SK-N-SH (cell line): Measurements from ENCODE around the gene CUX1. TPM values are rescaled to one million over a fixed set of nuclear protein-coding genes. Genes with fewer than 3 reads are reported as not detected.

Source experiments
- CTCF ChIA-PET: fragments of 300-600, 350-600 bp; formaldehyde crosslinking; extraction: SDS; loops from one replicate; lab custom pipeline; 2021; lab: Yijun Ruan, JAX
- POLR2A ChIA-PET: fragments of 350-600 bp; sonication (Branson Sonifier 250); formaldehyde crosslinking; extraction: SDS; loops from one replicate; lab custom pipeline; 2020; ENCODE audit warnings: antibody characterized with exemption, inconsistent platforms; lab: Yijun Ruan, JAX
- DNase-seq: peaks from one replicate; pipeline ENCODE4 v3.0.0; 2012
- H2AFZ ChIP-seq: fragments of 200-600 bp; sonication (generic); 2 replicates; pipeline ENCODE4 v1.8.1; 2016; ENCODE audit warnings: antibody characterized with exemption, mild to moderate bottlenecking, low read depth
- H3F3A ChIP-seq: fragments of 200-600 bp; sonication (generic); replicated peaks from 2 replicates; pipeline ENCODE3; 2016; ENCODE audit warnings: antibody characterized with exemption, mild to moderate bottlenecking; ENCODE audit not compliant: insufficient read depth
- H3K27ac ChIP-seq, 2 experiments: fragments of 200-500 bp in 1 of 2; fragments of 200-600 bp in 1 of 2; sonication (Bioruptor generic) in 1 of 2; sonication (generic), shearing (Covaris generic) in 1 of 2; 2 replicates each; pipeline versions ENCODE4 v1.5.1 to v1.6.1; 2014 to 2016; ENCODE audit warnings: low read depth in 2 of 2, inconsistent platforms in 1 of 2, low read length in 1 of 2, mild to moderate bottlenecking in 1 of 2, mixed read lengths in 1 of 2
- H3K27me3 ChIP-seq: fragments of 200-600 bp; sonication (generic), shearing (Covaris generic); 2 replicates; pipeline ENCODE4 v1.6.1; 2016; ENCODE audit warnings: mixed run types; ENCODE audit not compliant: insufficient read depth
- H3K36me3 ChIP-seq, 2 experiments: fragments of 200-500 bp in 1 of 2; fragments of 200-600 bp in 1 of 2; sonication (Bioruptor generic) in 1 of 2; sonication (generic) in 1 of 2; replicated peaks in 1 of 2; 2 replicates each; pipeline versions ENCODE3 to v1.5.1; 2014 to 2016; ENCODE audit warnings: low read length in 1 of 2, mild to moderate bottlenecking in 1 of 2; ENCODE audit not compliant: insufficient read depth in 2 of 2, control insufficient read depth in 1 of 2
- H3K4me1 ChIP-seq, 2 experiments: fragments of 200-500 bp in 1 of 2; fragments of 200-600 bp in 1 of 2; sonication (Bioruptor generic) in 1 of 2; sonication (generic), shearing (Covaris generic) in 1 of 2; 2 replicates each; pipeline versions ENCODE4 v1.5.1 to v1.6.1; 2014 to 2016; ENCODE audit warnings: low read depth in 1 of 2, low read length in 1 of 2, mixed run types in 1 of 2; ENCODE audit not compliant: insufficient read depth in 2 of 2, control insufficient read depth in 1 of 2
- H3K4me2 ChIP-seq: fragments of 200-600 bp; sonication (generic), shearing (Covaris generic); 2 replicates; pipeline ENCODE4 v1.6.1; 2017; ENCODE audit warnings: mixed run types
- H3K4me3 ChIP-seq, 2 experiments: fragments of 200-500 bp in 1 of 2; fragments of 200-600 bp in 1 of 2; sonication (Bioruptor generic) in 1 of 2; sonication (generic), shearing (Covaris generic) in 1 of 2; 2 replicates each; pipeline versions ENCODE4 v1.5.1 to v1.8.1; 2014 to 2016; ENCODE audit warnings: low read depth in 2 of 2, inconsistent platforms in 1 of 2, low read length in 1 of 2, mild to moderate bottlenecking in 1 of 2, mixed read lengths in 1 of 2, moderate library complexity in 1 of 2
- H3K79me2 ChIP-seq: fragments of 200-600 bp; sonication (generic); 2 replicates; pipeline ENCODE4 v1.8.1; 2017; ENCODE audit warnings: mild to moderate bottlenecking; ENCODE audit not compliant: insufficient read depth
- H3K9ac ChIP-seq: fragments of 200-600 bp; sonication (generic); 2 replicates; pipeline ENCODE4 v1.6.1; 2017; ENCODE audit warnings: mixed run types
- H3K9me2 ChIP-seq: fragments of 200-600 bp; sonication (generic); 2 replicates; pipeline ENCODE4 v1.6.1; 2017; ENCODE audit warnings: mixed run types
- H3K9me3 ChIP-seq: fragments of 200-600 bp; sonication (generic); 2 replicates; pipeline ENCODE4 v1.6.1; 2017; ENCODE audit warnings: mixed run types, mild to moderate bottlenecking, moderate library complexity
- H4K20me1 ChIP-seq: fragments of 200-600 bp; sonication (generic); 2 replicates; pipeline ENCODE4 v1.6.1; 2017; ENCODE audit warnings: mild to moderate bottlenecking, mixed run types; ENCODE audit not compliant: insufficient read depth
- ELF1 ChIP-seq: IDR thresholded peaks from 2 replicates; pipeline ENCODE4 v1.4.0; 2012
- EZH2phosphoT487 ChIP-seq: fragments of 200-600 bp; sonication (generic); IDR thresholded peaks from 2 replicates; pipeline ENCODE4 v1.6.1; 2017; ENCODE audit warnings: low read depth, mixed run types, mild to moderate bottlenecking, antibody characterized with exemption, moderate library complexity, borderline replicate concordance
- GABPA ChIP-seq: IDR thresholded peaks from 2 replicates; pipeline ENCODE4 v1.4.0; 2012; ENCODE audit warnings: low read depth, mild to moderate bottlenecking
- GATA2 ChIP-seq: sonication (generic); formaldehyde crosslinking; IDR thresholded peaks from 2 replicates; pipeline ENCODE4 v1.5.0; 2020; ENCODE audit warnings: mild to moderate bottlenecking, missing genetic modification reagents
- JUND ChIP-seq: IDR thresholded peaks from 2 replicates; pipeline ENCODE4 v1.4.0; 2012
- MEF2A ChIP-seq: IDR thresholded peaks from 2 replicates; pipeline ENCODE4 v1.4.0; 2012; ENCODE audit warnings: low read depth, borderline replicate concordance
- MXI1 ChIP-seq: IDR thresholded peaks from 2 replicates; pipeline ENCODE4 v1.6.1; 2012; ENCODE audit warnings: mild to moderate bottlenecking, low read depth, low read length, improper control_type of control experiment
- NRF1 ChIP-seq: IDR thresholded peaks from 2 replicates; pipeline ENCODE4 v1.6.1; 2012; ENCODE audit warnings: low read depth, mild to moderate bottlenecking, low read length
- POLR2AphosphoS5 ChIP-seq: IDR thresholded peaks from 2 replicates; pipeline ENCODE4 v1.6.1; 2012; ENCODE audit warnings: low read depth, low read length
- RAD21 ChIP-seq: IDR thresholded peaks from 2 replicates; pipeline ENCODE4 v1.6.1; 2012; ENCODE audit warnings: mild to moderate bottlenecking, low read length
- RFX5 ChIP-seq: IDR thresholded peaks from 2 replicates; pipeline ENCODE4 v1.6.1; 2012; ENCODE audit warnings: mild to moderate bottlenecking, improper control_type of control experiment, low read length
- RXRA ChIP-seq: IDR thresholded peaks from 2 replicates; pipeline ENCODE4 v1.4.0; 2012; ENCODE audit warnings: low read depth, mild to moderate bottlenecking, borderline replicate concordance
- SMC3 ChIP-seq: IDR thresholded peaks from 2 replicates; pipeline ENCODE4 v1.6.1; 2012; ENCODE audit warnings: low read depth, low read length, improper control_type of control experiment
- TEAD4 ChIP-seq: IDR thresholded peaks from 2 replicates; pipeline ENCODE4 v1.4.0; 2012; ENCODE audit warnings: mild to moderate bottlenecking, borderline replicate concordance; ENCODE audit not compliant: insufficient read depth
- USF2 ChIP-seq: fragments of 150-350 bp; IDR thresholded peaks from 2 replicates; pipeline ENCODE4 v1.6.1; 2017; ENCODE audit warnings: antibody characterized with exemption, low read length, low read depth, borderline replicate concordance
- YY1 ChIP-seq: IDR thresholded peaks from 2 replicates; pipeline ENCODE4 v1.4.0; 2012; ENCODE audit warnings: low read depth, mild to moderate bottlenecking
- WGBS: methylation state at CpG from one replicate; pipeline ENCODE4 v1.1.6; 2017; ENCODE audit warnings: low lambda C conversion rate; 5-methylcytosine and 5-hydroxymethylcytosine counted together
- polyA plus RNA-seq, 3 experiments: library from polyadenylated mRNA; depleted of rRNA; stranded (reverse); fragments of >200 nt; gene quantifications; 2 replicates each; pipeline ENCODE4 v1.2.3, GENCODE V29; 2012
- TF ChIP-seq, protein P1 (sequence below): IDR thresholded peaks from 2 replicates; pipeline ENCODE4 v1.4.0; 2012; ENCODE audit warnings: low read depth, borderline replicate concordance
- TF ChIP-seq, protein P2 (sequence below): fragments of 200-600 bp; sonication (generic); IDR thresholded peaks from 2 replicates; pipeline ENCODE4 v1.6.1; 2017; ENCODE audit warnings: antibody characterized with exemption, mild to moderate bottlenecking, moderate library complexity
- TF ChIP-seq, protein P3 (sequence below): IDR thresholded peaks from 2 replicates; pipeline ENCODE4 v1.6.1; 2012; ENCODE audit warnings: mild to moderate bottlenecking, low read depth, low read length, moderate library complexity
- TF ChIP-seq, protein P4 (sequence below): IDR thresholded peaks from 2 replicates; pipeline ENCODE4 v1.4.0; 2012; ENCODE audit warnings: low read depth, borderline replicate concordance

Gene CUX1
- polyA plus RNA-seq, 1 of the 3 experiments (the other 2 are of a cell fraction) = 68.6 TPM

GRCh38 chr7:102148799-102149198 is 331.4 kb downstream of the CUX1 start:
- 90% methylated on average over 9 of the region's 9 CpGs for WGBS
- Histone ChIP-seq H3K9ac (no peak overlapping the region), H3K4me3 (no peak overlapping the region), H3F3A (no peaks in the 10 kb centered on the region), H2AFZ (no peak overlapping the region), H3K4me2 (no peak overlapping the region), H3K36me3 (peaks cover 6 to 8% of the 10 kb centered on the region in 2 experiments), H3K9me2 (no peaks in the 10 kb centered on the region), H3K79me2 (no peaks in the 10 kb centered on the region), H4K20me1 (no peaks in the 10 kb centered on the region), H3K4me1 (peaks cover 0 to 2% of the 10 kb centered on the region in 2 experiments; a peak in 1 of 4 replicates), H3K27me3 (no peaks in the 10 kb centered on the region), H3K27ac (no peak overlapping the region), H3K9me3 (no peaks in the 10 kb centered on the region)
- TF ChIP-seq TEAD4 = no peak
- TF ChIP-seq, protein P1, sequence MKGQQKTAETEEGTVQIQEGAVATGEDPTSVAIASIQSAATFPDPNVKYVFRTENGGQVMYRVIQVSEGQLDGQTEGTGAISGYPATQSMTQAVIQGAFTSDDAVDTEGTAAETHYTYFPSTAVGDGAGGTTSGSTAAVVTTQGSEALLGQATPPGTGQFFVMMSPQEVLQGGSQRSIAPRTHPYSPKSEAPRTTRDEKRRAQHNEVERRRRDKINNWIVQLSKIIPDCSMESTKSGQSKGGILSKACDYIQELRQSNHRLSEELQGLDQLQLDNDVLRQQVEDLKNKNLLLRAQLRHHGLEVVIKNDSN = no peak
- TF ChIP-seq, protein P2, sequence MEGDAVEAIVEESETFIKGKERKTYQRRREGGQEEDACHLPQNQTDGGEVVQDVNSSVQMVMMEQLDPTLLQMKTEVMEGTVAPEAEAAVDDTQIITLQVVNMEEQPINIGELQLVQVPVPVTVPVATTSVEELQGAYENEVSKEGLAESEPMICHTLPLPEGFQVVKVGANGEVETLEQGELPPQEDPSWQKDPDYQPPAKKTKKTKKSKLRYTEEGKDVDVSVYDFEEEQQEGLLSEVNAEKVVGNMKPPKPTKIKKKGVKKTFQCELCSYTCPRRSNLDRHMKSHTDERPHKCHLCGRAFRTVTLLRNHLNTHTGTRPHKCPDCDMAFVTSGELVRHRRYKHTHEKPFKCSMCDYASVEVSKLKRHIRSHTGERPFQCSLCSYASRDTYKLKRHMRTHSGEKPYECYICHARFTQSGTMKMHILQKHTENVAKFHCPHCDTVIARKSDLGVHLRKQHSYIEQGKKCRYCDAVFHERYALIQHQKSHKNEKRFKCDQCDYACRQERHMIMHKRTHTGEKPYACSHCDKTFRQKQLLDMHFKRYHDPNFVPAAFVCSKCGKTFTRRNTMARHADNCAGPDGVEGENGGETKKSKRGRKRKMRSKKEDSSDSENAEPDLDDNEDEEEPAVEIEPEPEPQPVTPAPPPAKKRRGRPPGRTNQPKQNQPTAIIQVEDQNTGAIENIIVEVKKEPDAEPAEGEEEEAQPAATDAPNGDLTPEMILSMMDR = no peak
- no peak for TF ChIP-seq SMC3
- TF ChIP-seq NRF1 = no peak
- TF ChIP-seq, protein P3, sequence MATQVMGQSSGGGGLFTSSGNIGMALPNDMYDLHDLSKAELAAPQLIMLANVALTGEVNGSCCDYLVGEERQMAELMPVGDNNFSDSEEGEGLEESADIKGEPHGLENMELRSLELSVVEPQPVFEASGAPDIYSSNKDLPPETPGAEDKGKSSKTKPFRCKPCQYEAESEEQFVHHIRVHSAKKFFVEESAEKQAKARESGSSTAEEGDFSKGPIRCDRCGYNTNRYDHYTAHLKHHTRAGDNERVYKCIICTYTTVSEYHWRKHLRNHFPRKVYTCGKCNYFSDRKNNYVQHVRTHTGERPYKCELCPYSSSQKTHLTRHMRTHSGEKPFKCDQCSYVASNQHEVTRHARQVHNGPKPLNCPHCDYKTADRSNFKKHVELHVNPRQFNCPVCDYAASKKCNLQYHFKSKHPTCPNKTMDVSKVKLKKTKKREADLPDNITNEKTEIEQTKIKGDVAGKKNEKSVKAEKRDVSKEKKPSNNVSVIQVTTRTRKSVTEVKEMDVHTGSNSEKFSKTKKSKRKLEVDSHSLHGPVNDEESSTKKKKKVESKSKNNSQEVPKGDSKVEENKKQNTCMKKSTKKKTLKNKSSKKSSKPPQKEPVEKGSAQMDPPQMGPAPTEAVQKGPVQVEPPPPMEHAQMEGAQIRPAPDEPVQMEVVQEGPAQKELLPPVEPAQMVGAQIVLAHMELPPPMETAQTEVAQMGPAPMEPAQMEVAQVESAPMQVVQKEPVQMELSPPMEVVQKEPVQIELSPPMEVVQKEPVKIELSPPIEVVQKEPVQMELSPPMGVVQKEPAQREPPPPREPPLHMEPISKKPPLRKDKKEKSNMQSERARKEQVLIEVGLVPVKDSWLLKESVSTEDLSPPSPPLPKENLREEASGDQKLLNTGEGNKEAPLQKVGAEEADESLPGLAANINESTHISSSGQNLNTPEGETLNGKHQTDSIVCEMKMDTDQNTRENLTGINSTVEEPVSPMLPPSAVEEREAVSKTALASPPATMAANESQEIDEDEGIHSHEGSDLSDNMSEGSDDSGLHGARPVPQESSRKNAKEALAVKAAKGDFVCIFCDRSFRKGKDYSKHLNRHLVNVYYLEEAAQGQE = no peak
- no peak for TF ChIP-seq EZH2phosphoT487
- no peak for TF ChIP-seq USF2
- TF ChIP-seq YY1 = no peak
- no peak for TF ChIP-seq MEF2A
- no peak for TF ChIP-seq GABPA
- TF ChIP-seq RFX5 = no peak
- TF ChIP-seq, protein P4, sequence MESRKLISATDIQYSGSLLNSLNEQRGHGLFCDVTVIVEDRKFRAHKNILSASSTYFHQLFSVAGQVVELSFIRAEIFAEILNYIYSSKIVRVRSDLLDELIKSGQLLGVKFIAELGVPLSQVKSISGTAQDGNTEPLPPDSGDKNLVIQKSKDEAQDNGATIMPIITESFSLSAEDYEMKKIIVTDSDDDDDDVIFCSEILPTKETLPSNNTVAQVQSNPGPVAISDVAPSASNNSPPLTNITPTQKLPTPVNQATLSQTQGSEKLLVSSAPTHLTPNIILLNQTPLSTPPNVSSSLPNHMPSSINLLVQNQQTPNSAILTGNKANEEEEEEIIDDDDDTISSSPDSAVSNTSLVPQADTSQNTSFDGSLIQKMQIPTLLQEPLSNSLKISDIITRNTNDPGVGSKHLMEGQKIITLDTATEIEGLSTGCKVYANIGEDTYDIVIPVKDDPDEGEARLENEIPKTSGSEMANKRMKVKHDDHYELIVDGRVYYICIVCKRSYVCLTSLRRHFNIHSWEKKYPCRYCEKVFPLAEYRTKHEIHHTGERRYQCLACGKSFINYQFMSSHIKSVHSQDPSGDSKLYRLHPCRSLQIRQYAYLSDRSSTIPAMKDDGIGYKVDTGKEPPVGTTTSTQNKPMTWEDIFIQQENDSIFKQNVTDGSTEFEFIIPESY = no peak
- no peak for TF ChIP-seq MXI1
- TF ChIP-seq RAD21 = no peak
- no peak for TF ChIP-seq ELF1
- TF ChIP-seq JUND = no peak
- TF ChIP-seq GATA2 (CRISPR knock-in tag) = no peak
- TF ChIP-seq RXRA = no peak
- TF ChIP-seq POLR2AphosphoS5 = no peak
- no peak for DNase-seq
- CTCF ChIA-PET = no interaction called here
- POLR2A ChIA-PET = no interaction called here
